HG03520 (cell line): ENCODE measurements around the gene TGM6.

ENCODE experiments used
- ATAC-seq: cut with Tn5 transposase; IDR thresholded peaks from one replicate; pipeline ENCODE4 v1.9.1; 2021; ENCODE audit warnings: mild to moderate bottlenecking, moderate library complexity; ENCODE audit not compliant: unreplicated experiment

TGM6 gene

DNA sequence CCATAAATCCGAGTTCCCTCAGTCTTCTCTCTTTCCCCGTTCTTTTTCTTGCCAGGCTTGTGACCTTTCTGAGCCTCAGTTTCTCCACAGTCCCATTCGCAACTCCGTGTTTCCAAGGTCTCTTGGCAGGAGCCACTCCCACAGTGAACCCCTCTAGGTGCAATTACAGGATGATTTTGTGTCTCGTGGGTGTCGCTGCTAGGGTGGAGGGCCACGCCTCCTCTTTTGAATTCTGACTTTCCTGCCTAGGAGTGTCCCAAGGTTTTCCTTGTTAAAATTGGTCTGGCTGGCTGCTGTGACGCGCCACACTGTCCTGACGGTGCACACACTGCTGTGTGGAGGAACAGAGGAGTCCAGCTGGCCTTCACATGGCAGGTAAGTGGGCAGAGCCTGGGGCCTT, at the start of gene TGM6:
Gene TGM6 (plus strand): TSS at position 301 of the 400 bp plus-strand sequence. CDS start 68 bp downstream, at position 369.
- no peak for ATAC-seq

DNA sequence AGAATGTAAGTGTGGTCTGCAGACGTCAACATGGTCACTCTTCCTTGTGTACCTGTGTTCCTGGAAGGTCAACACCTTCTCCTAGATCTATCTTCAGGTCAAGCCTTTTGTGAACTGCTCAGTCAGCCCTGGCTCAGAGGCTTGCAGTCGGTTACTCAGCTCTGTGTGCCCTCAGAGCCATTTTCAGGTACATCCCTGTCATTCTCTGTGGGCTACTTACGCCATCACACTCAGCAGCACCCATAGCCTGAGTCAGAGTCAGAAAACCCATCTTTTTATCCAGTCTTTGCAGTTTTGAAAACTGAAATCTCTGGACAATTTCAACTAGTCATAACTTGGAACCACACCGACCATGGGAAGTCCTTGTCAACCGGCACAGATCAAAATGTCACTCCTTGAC, 49.6 kb upstream of the TGM6 start:
- no peak for ATAC-seq

DNA sequence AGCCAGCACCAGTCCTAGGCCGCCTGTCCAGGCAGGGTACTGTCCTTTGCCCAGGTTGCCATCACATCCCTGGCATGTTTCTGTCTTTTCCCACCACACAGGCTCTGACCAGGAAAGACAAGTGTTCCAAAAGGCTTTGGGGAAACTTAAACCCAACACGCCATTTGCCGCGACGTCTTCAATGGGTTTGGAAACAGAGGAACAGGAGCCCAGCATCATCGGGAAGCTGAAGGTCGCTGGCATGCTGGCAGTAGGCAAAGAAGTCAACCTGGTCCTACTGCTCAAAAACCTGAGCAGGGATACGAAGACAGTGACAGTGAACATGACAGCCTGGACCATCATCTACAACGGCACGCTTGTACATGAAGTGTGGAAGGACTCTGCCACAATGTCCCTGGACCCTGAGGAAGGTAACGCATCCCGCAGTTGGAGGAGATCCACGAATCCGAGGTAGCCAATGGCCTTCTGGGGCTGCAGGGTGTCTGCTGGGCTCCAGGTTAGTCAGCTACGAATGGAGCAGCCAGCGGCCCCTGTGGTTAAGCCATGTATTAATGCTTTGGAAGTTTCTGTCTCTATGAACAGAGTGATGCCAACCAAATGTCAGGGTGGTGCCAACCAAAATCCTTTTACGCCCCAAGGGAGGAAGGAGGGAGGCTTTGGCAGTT, 48.7 kb upstream of the TGM6 start:
- ATAC-seq: no peak

DNA sequence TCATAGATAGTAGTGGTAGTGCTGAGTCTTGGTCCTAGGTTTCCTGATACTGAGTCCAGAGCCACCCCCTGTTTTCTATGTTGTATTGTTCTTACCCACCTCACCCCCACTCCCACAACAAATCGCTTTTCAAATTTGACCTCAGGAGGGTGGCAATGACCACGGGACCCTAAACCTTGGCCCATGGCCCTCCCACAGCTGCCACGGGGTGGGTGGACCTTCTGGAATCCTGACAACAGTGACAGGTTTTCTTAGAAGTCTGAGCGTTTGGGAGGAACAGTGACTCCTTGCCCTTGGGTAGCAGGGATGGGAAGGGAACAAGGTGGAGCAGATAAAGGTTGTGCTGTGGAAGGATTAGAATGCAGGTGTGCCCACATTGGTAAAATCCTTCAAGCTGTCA, 48.0 kb upstream of the TGM6 start:
- no peak for ATAC-seq

GRCh38 chr20:2333821-2334220, 46.9 kb upstream of the TGM6 start:
- ATAC-seq: no peak

GRCh38 chr20:2335096-2335870, 45.4 kb upstream of the TGM6 start:
- ATAC-seq: no peak

DNA sequence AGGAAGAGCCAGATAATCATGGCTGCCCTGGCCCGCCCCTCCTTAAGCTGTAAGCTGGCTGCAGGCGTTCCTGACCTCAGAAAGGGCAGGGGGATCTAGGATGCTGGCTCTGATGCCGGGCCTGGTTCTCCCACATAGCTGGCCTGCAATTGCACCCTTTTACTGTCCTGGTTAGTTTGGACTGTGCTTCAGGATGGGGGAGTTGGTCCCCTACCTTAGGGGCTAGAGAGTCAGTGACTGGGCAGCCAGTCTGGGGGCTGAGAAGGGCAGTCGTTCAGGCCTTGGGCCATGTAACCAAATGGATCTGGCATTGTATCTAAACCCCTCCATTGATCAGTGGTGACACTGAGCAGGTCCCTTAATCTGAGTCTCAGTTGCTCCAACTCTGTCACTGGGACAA, 44.2 kb upstream of the TGM6 start:
- ATAC-seq: no peak

DNA sequence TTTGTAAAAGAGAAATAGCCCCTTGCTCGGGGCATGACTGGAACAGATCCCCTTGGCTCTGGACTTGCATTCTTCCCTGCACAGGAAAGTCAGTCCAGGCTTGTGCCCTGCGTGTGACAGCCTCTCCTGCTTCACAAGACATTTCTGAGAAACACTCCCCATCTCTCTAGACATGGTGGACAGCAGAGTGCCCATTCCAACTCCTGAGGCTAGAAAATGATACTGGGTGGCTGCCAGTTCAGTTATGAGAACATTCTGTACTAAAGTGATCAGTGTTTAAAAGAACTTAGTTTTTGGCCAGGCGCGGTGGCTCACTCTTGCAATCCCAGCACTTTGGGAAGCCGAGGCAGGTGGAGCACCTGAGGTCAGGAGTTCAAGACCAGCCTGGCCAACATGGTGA, 43.6 kb upstream of the TGM6 start:
- no peak for ATAC-seq

DNA sequence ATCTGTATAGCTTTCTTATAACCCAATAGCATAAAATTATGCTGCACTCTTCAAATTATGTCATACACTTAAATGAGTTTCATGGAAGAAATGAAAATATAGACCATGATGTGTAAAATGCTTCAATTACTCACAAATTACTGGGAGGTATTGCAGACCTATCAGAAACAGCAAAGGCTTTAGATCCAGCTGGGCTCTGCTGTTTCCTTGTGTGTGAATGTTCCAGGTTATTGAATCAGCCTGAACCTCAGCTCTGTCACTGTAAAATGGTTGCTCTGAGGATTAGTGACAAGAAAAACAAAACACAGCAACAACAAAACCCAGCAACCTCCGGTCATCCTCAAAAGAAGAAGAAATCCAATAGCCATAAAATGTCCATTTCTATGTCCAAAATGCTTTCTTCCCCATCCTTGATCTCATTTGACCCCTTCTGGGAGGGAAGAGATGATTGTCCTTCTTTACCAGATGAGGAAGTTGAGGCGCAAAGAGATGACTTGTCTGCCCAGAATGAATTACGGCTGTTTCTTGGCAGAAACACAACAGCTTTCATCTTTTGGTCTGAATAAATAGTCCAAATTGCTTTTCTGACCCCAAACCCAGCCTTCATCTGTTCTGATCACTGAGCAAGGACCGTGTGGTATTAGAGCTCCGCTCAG, 42.2 kb upstream of the TGM6 start:
- ATAC-seq: no peak

DNA sequence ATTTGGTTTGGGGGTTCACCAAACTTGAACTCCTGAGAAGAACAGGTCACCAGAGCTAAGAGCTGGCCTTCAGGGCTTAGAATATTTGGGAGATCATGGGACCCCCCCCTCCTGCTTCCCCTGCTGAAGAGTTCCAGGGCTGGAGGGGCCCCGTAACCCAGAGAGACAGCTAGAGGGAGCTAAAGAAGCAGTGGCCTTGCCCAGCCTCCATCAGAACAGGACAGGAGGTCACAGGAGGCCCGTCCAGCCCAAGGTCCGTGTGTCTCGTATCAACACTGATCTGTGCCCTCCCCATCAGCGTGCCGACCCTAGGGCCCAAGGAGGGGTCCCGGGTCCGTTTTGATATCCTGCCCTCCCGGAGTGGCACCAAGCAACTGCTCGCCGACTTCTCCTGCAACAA, 40.6 kb upstream of the TGM6 start:
- no peak for ATAC-seq

- no peak for ATAC-seq
These were observed 39.9 kb upstream of the TGM6 start for GRCh38 chr20:2340823-2341222.

DNA sequence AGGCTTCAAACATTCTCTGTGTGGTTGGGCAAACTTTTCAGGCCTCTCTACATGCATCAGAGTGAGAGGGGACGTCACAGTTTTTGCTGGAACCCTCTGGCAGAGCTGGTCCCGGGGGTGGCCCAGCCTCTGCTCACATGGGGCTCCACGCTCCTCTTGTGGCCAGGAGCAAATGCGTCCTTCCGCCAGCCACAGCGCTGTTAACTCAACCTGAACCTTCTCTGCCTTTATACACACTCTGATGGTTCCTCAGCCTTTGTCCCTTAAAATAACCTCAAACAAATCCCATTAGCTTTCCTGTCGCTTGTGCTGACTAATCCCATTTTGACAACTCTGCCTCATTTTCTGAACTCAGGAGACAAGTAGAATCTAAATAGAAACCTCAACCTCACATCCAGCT, 39.4 kb upstream of the TGM6 start:
- ATAC-seq: no peak

- ATAC-seq: no peak
These were observed 38.5 kb upstream of the TGM6 start for GRCh38 chr20:2342243-2342642.

DNA sequence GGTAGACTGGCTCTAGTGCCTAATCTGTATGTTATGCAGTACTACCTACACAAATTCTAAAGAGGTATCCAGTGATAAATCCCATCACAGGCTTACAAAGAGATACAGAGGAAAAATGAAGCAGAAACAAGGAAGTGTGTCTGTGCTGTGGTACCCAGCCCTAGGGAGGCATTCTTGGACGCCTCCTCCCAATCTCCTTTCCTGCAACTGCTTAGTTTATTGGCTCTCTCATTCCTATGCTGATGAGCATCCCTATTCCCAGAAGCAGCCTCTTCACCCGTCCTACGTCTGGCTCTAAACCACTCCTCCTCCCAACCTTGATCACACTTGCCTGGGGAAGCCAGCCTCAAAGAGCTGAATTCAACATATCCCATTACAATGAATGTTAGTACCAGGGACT, 34.5 kb upstream of the TGM6 start:
- no peak for ATAC-seq

- no peak for ATAC-seq
These were observed 32.4 kb upstream of the TGM6 start for GRCh38 chr20:2348336-2348735.

- no peak for ATAC-seq
These were observed 30.9 kb upstream of the TGM6 start for GRCh38 chr20:2349801-2350200.

DNA sequence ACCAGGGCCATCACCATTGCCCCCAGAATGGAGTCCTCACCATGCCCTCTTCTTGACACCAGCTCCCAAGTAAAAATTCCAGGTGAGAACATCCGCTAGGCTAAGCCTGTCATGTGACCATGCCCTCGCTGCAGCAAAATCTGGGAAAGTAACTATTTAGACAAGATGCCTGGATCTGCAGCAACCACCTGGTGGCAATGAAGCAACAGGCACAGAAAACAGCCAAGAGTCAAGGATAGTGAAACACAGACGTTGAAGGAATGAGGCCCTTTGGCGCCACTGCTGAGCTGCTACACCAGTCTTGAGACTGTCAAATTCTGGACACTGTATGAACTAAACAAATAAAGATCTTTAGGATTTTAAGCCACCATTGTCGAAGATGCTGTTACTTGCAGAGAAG, 30.1 kb upstream of the TGM6 start:
- ATAC-seq: no peak

- no peak for ATAC-seq
These were observed 27.5 kb upstream of the TGM6 start for GRCh38 chr20:2353231-2353630.

- ATAC-seq: no peak
These were observed 23.6 kb upstream of the TGM6 start for GRCh38 chr20:2357114-2357513.

DNA sequence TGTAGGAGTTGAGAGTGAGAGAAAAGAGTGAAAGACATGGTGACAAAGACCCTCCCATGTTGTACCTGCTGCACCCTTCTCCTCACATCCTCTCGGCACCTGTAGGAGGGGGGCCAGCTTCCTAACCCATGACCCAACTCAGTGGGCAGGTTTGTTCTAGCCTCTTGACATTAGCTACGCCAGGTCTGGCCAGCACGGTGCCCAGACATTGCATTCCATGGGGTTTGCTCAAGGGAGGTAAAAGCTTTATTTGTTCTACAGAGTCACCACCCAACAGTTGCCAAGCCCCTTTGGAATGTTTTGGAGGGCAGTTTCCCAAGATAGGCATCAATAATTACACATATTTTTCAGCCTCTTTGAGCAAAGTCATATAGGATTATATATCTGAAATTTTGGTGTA, 22.7 kb upstream of the TGM6 start:
- no peak for ATAC-seq

- ATAC-seq: no peak
These were observed 19.6 kb upstream of the TGM6 start for GRCh38 chr20:2361035-2361593.

DNA sequence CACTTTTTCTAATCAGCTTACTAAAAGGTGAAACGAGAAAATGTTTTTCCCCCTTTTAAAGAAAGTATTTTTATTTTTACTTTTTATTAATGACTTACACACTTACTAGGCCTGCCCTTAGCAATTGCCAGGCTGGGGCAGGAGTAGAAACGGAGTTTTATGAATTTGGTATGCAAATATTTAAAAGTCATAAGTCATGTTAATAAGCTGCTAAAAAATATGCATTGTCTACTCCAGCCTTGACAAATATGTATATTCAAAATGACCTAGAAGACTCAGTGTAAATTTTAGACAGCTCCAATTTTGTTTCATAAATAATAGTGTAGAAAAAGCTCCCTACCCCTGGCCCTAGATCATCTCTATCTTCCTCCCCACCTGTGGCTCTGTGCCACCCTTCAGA, 17.5 kb upstream of the TGM6 start:
- no peak for ATAC-seq
